Panc1 (cell line): ENCODE results near the gene NOX5. TPM values are rescaled to one million over a fixed set of nuclear protein-coding genes. Genes with fewer than 3 reads are reported as not detected.

ENCODE experiments used
- ATAC-seq: fragments of 200-7000 bp; cut with Tn5 transposase; 2 replicates; pipeline ENCODE4 v1.9.1; 2020; ENCODE audit warnings: mild to moderate bottlenecking, moderate library complexity
- BruUV-seq: library from RNA; stranded (reverse); fragments of 400-500 nt; replicated peaks from 2 replicates; lab custom pipeline; 2021; lab: Mats Ljungman, UMichigan
- CTCF ChIA-PET: fragments of 300-600 bp; sonication (Branson Sonifier 250); formaldehyde crosslinking; loops from one replicate; lab custom pipeline; 2022; ENCODE audit warnings: antibody characterized with exemption; lab: Charles Lee
- POLR2A ChIA-PET: fragments of 300-600 bp; sonication (Branson Sonifier 250); formaldehyde crosslinking; loops from one replicate; lab custom pipeline; 2022; ENCODE audit warnings: antibody characterized with exemption; lab: Charles Lee
- DNase-seq: peaks from one replicate; pipeline ENCODE4 v3.0.0-alpha.2; 2010; ENCODE audit warnings: low read depth, low spot score
- H3K27ac ChIP-seq: 2 replicates; pipeline ENCODE4 v1.5.1; 2011; ENCODE audit warnings: mild to moderate bottlenecking, low read length, inconsistent platforms
- H3K27me3 ChIP-seq: fragments of 200-500 bp; sonication (Bioruptor generic); 2 replicates; pipeline ENCODE4 v1.6.0; 2014; ENCODE audit warnings: low read length, inconsistent platforms; ENCODE audit not compliant: control insufficient read depth, insufficient read depth
- H3K36me3 ChIP-seq: fragments of 200-500 bp; sonication (Bioruptor generic); 2 replicates; pipeline ENCODE4 v1.5.1; 2014; ENCODE audit warnings: inconsistent platforms, mild to moderate bottlenecking, low read length, moderate library complexity; ENCODE audit not compliant: control insufficient read depth, insufficient read depth
- H3K4me1 ChIP-seq: 2 replicates; pipeline ENCODE4 v1.5.1; 2011; ENCODE audit warnings: inconsistent platforms, mild to moderate bottlenecking, low read length, moderate library complexity; ENCODE audit not compliant: control insufficient read depth, insufficient read depth
- H3K4me3 ChIP-seq, 2 experiments: 2 replicates each; pipeline ENCODE4 v1.5.1; 2011 to 2012; ENCODE audit warnings: low read depth in 2 of 2, low read length in 2 of 2, mild to moderate bottlenecking in 2 of 2, inconsistent platforms in 1 of 2, moderate library complexity in 1 of 2
- H3K9me3 ChIP-seq: fragments of 200-500 bp; sonication (Bioruptor generic); 2 replicates; pipeline ENCODE4 v1.5.1; 2014; ENCODE audit warnings: low read depth, mild to moderate bottlenecking, inconsistent platforms, low read length, moderate library complexity; ENCODE audit not compliant: control insufficient read depth, insufficient read depth
- CTCF ChIP-seq: fragments of 450-650 bp; IDR thresholded peaks from 2 replicates; pipeline ENCODE4 v1.5.1; 2017; ENCODE audit warnings: mild to moderate bottlenecking
- POLR2AphosphoS5 ChIP-seq: IDR thresholded peaks from 2 replicates; pipeline ENCODE4 v1.6.1; 2012; ENCODE audit warnings: mild to moderate bottlenecking, low read depth, low read length, moderate library complexity
- SIN3A ChIP-seq: IDR thresholded peaks from 2 replicates; pipeline ENCODE4 v1.6.1; 2012; ENCODE audit warnings: low read depth, mild to moderate bottlenecking, low read length, moderate library complexity, borderline replicate concordance; ENCODE audit not compliant: insufficient read depth
- TCF7L2 ChIP-seq: IDR thresholded peaks from 2 replicates; pipeline ENCODE4 v1.6.1; 2011; ENCODE audit warnings: mild to moderate bottlenecking, low read depth, low read length, inconsistent platforms
- in situ Hi-C: cut with HindIII; loops from 2 replicates; pipeline ENCODE4 v1.10.0; 2016; ENCODE audit warnings: low sequenced_read_pairs, low pct_unique_long_range_greater_than_20kb
- intact Hi-C: fragments of 100-400 bp; cut with micrococcal nuclease; formaldehyde crosslinking; loops from one replicate; pipeline ENCODE4 v1.10.0; 2022; ENCODE audit not compliant: unreplicated experiment
- total RNA-seq: library from RNA; stranded (reverse); gene quantifications from one replicate; pipeline ENCODE4 v1.2.1, GENCODE V29; 2021; ENCODE audit not compliant: unreplicated experiment
- TF ChIP-seq, protein P1 (sequence below), 2 experiments: IDR thresholded peaks; 2 replicates each; pipeline ENCODE4 v1.6.1; 2011 to 2012; ENCODE audit warnings: low read depth in 2 of 2, control low read depth in 1 of 2, low read length in 1 of 2, mild to moderate bottlenecking in 1 of 2, moderate library complexity in 1 of 2; ENCODE audit not compliant: insufficient read depth in 1 of 2

The NOX5 gene
- total RNA-seq, 1 experiment from 2014 or later, result 0.26 TPM

DNA sequence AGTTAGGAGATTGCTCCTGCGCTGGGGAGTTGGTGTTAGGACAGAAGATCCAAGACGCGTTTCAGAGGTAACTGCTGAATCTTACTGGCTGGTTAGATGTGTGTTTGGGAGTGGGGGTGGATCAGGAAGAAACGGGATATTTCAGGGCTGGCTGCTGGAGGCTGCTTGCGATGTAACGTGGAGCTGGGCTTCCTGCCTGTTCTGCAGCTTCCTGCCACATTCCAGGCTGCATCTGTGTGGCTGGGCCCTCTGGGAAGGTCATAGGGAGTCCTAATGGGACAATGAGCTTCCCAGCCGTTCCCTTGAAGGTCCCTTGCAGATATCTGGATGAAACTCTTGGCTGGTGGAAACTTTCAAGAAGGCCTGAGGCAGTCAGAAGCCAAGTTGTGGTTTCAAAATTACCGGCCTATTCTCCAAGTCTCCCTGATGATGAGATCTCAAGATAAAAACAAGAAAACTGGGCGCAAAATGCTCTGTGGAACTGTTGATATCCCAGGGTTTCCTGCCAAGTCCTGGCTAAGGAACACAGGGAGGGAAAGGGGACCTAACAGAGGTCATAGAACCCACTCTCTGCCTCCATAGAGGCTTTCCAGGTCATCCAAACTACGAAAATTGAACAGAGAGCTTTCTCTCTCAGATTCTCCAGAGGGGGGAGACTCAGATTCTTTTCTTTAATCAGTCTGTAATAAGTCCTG is 67.0 kb downstream of the NOX5 start:
- Histone ChIP-seq H3K4me3 (no peak overlapping the region), H3K4me1 (no peaks in the 10 kb centered on the region; the same call in 1 of the 2 replicates), H3K27me3 (peaks cover 11% of the 10 kb centered on the region), H3K27ac (no peak overlapping the region), H3K36me3 (no peaks in the 10 kb centered on the region), H3K9me3 (no peaks in the 10 kb centered on the region)
- ChIA-PET CTCF (interaction anchor here (0.5 kb wide), 1 partner anchor 143 kb away, joined by 3 read pairs; no protein-coding TSS in a partner anchor), POLR2A (no interaction called here)
- TF ChIP-seq POLR2AphosphoS5, result no peak
- no peak for TF ChIP-seq SIN3A
- TF ChIP-seq, protein P1, sequence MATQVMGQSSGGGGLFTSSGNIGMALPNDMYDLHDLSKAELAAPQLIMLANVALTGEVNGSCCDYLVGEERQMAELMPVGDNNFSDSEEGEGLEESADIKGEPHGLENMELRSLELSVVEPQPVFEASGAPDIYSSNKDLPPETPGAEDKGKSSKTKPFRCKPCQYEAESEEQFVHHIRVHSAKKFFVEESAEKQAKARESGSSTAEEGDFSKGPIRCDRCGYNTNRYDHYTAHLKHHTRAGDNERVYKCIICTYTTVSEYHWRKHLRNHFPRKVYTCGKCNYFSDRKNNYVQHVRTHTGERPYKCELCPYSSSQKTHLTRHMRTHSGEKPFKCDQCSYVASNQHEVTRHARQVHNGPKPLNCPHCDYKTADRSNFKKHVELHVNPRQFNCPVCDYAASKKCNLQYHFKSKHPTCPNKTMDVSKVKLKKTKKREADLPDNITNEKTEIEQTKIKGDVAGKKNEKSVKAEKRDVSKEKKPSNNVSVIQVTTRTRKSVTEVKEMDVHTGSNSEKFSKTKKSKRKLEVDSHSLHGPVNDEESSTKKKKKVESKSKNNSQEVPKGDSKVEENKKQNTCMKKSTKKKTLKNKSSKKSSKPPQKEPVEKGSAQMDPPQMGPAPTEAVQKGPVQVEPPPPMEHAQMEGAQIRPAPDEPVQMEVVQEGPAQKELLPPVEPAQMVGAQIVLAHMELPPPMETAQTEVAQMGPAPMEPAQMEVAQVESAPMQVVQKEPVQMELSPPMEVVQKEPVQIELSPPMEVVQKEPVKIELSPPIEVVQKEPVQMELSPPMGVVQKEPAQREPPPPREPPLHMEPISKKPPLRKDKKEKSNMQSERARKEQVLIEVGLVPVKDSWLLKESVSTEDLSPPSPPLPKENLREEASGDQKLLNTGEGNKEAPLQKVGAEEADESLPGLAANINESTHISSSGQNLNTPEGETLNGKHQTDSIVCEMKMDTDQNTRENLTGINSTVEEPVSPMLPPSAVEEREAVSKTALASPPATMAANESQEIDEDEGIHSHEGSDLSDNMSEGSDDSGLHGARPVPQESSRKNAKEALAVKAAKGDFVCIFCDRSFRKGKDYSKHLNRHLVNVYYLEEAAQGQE (IDR thresholded peaks at IDR 0.05; ENCODE audit: insufficient read depth in 1 of 2, low read depth in 2 of 2, low read length in 1 of 2), result no peak
- no peak for TF ChIP-seq TCF7L2
- no peak for TF ChIP-seq CTCF
- in situ Hi-C loops, result no loop called here
- no peak for DNase-seq
- ATAC-seq, result peak; percentile 38; the same call in 1 of the 2 replicates
- intact Hi-C loops, result no loop called here
- no TSS peak for BruUV-seq

GRCh38 chr15:69082021-69082502 is 67.6 kb downstream of the NOX5 start:
- H3K27me3 ChIP-seq, result peaks cover 11% of the 10 kb centered on the region
- no peak overlapping the region for H3K27ac ChIP-seq
- no peak for ATAC-seq
- POLR2A ChIA-PET, result no interaction called here
- intact Hi-C loops, result no loop called here
- TF ChIP-seq SIN3A (no peak), TCF7L2 (no peak)
- TF ChIP-seq, protein P1 (IDR thresholded peaks at IDR 0.05; ENCODE audit: insufficient read depth in 1 of 2, low read depth in 2 of 2, low read length in 1 of 2), result no peak
- no peaks in the 10 kb centered on the region for H3K36me3 ChIP-seq
- CTCF ChIA-PET, result no interaction called here
- no peaks in the 10 kb centered on the region for H3K9me3 ChIP-seq
- in situ Hi-C loops, result no loop called here
- no peak overlapping the region for H3K4me3 ChIP-seq
- no peaks in the 10 kb centered on the region; the same call in 1 of the 2 replicates for H3K4me1 ChIP-seq
- no TSS peak for BruUV-seq
- DNase-seq, result no peak
